ENCODE data around the gene HNRNPUL2. TPM values are rescaled to one million over a fixed set of nuclear protein-coding genes. Genes with fewer than 3 reads are reported as not detected.

HNRNPUL2 gene
- 9.6 and 16.4 TPM in 2 replicates for total RNA-seq

GRCh38 chr11:62727165-62727871, at the start of gene HNRNPUL2:
HNRNPUL2 (minus strand) TSS chr11:62727457; CDS start chr11:62727156, 301 bp downstream.

DNA sequence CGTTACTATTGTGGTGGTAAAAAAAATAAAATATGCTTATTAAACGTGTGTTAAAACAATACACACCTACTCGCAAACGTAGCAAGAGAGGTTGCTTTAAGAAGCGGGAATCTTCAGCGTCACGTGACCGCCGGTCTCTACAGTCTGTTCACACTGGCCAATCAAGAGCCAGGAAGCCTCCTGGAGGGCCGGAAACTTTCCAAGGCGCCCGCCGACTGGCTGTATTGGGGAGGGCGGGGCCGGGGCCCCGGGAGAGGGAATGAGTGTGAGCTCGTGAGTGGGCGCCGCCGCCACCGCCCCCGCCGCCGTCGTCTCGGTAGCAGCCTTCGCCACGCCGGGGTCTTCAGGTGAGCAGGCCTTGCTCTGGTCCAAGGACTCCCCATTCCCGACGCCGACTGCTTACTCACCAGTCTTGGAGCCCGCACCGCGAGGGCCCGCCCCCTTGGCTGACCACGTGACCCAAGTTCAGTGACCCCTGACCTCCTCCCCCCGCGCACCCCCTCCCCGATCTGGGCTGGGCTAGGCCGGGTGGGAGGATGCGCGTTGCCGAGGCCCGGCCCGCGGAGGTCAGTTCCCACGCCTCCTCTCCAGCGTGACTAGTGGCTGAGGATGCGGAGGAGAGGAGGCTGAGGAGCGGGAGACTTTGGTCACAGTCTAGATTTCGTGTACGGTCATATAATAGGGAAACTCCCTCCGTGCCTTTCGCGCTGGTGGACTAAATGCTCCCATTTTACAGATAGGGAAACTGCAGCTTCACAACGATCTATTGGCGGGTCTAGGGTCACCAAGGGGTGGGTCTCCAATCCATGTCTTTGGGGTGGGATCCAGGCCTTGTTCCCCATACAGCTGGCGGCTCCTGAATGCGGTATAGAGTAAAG, 44.1 kb upstream of the HNRNPUL2 start, which contains the start of gene TAF6L:
Gene TAF6L, plus strand, starts transcription at position 253 of the 878 bp plus-strand sequence. CDS start 4,388 bp downstream, outside the sequence.

DNA sequence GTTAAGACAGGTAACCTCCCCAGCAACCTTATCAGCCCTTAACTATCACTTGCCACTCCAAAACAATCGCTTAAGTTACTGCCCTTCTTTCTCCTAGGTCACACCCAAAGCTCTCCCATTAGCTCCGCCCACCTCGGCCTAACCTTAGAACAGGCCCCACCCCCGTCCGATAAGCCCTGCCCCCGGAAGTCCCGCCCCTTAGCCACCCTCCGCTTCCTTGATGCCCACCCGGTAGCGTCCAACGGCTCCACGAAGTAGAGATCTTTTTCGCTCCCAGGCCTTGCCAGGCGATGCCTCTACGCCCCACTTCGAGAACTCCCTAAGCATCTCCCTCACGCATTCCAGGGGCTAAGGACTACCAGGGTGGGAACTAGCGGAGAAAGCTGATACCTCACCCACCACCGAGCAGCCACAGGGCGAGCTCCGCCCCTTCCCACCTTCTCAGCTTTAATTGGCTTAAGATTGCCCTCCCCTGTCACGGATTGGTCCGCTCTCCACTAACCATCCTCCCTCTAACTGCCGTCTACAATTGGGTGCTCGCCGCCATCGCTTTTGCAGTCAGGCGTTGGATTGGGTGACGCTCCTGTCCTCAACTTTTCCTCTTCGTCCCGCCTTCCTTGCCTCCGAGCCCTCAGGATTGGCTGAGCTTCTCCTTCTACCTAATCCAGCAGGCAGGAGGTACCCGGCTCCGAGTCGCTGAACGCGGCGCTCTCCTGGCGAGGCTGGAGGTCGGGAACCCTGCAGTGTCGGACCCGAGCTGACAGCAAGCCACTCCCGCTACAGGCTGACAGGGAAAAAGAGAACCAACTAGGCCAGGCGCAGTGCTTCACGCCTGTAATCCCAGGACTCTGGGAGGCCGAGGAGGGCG, 26.7 kb upstream of the HNRNPUL2 start, which contains the start of gene ZBTB3:
Gene ZBTB3, minus strand, starts transcription at position 425 of the 868 bp plus-strand sequence. CDS start 496 bp downstream, outside the sequence.

GRCh38 chr11:62728171-62728988, 1.1 kb upstream of the HNRNPUL2 start, which contains the start of gene TTC9C:
TTC9C (plus strand) TSS chr11:62728486; CDS start chr11:62728849, 363 bp downstream.

GRCh38 chr11:62707277-62707861, 19.9 kb downstream of the HNRNPUL2 start, which contains the start of the genes BSCL2 and GNG3:
BSCL2 (minus strand) TSS chr11:62707424; CDS start chr11:62707195, 229 bp downstream.
GNG3 (plus strand) TSS chr11:62707676; CDS start chr11:62708296, 620 bp downstream.

GRCh38 chr11:62689421-62690183, 37.7 kb downstream of the HNRNPUL2 start, which contains the start of gene LRRN4CL:
LRRN4CL (minus strand) TSS chr11:62689530; CDS start chr11:62688508, 1,022 bp downstream.

DNA sequence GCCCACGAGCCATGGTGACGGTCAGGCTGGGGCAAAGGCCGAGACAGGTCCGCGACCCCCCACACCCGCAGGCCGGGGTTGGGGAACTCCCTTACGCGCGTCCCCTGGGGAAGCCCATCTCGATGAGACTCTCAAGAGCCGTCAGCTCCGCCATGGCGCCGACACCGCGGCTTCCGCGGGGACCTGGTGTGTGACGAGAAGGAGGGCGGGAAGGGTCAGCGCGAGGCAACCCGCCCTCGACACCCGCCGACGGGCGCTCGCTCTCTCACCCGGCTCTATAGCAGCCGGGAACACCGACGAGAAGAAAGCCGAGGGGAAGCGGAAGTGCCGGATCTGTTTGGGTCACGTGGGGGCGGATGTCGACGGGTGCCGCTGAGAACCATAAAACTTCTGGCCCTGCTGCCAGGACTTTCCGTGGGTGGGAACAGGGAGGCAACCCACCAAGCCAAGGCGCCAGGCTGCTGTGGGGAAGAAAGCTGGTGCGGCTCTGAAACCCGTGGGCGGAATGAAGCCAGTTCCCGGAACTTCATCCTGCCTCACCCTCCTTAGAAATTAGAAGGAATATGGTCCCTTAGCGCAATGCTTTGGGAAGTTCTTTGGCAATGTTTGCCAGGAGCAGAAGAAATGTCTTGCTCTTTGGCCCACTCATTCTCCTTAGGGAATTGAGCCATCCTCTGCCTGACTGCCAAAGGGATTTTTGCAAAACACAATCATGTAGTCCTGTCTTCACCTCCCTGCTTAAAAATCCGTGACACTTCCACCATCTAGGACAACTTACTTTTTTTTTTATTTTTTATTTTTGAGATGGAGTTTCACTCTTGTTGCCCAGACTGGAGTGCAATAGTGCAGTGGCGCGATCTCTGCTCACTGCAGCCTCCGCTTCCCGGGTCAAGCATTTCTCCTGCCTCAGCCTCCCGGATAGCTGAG, 48.2 kb downstream of the HNRNPUL2 start, which contains the start of gene UBXN1:
Gene UBXN1, minus strand, starts transcription at position 304 of the 927 bp plus-strand sequence. Its CDS starts 150 bp downstream, at position 154.

GRCh38 chr11:62671608-62672389, 55.5 kb downstream of the HNRNPUL2 start, which contains the start of the genes LBHD1 and UQCC3:
LBHD1 (minus strand) TSS chr11:62672267; CDS start chr11:62670031, 2,236 bp downstream.
UQCC3 (plus strand) TSS chr11:62671673; CDS start chr11:62671746, 73 bp downstream.

GRCh38 chr11:62665075-62665598, 62.1 kb downstream of the HNRNPUL2 start, which contains the start of the genes C11orf98 and CSKMT:
C11orf98 (minus strand) TSS chr11:62665210; CDS start chr11:62665169, 41 bp downstream.
CSKMT (plus strand) TSS chr11:62665312; CDS start chr11:62665880, 568 bp downstream.

Other genes starting within 250 kb of the HNRNPUL2 start
- 598 and 812 TPM in 2 replicates for gene AHNAK, start 180.7 kb downstream of the HNRNPUL2 start, total RNA-seq
- 1,010 and 1,304 TPM in 2 replicates for gene EEF1G, start 153.6 kb downstream of the HNRNPUL2 start, total RNA-seq
- 7.0 TPM in 2 replicates for gene TUT1, start 135.9 kb downstream of the HNRNPUL2 start, total RNA-seq
- gene MTA2, start 125.6 kb downstream of the HNRNPUL2 start, total RNA-seq = 97.1 and 125 TPM in 2 replicates
- 11.6 and 14.0 TPM in 2 replicates for gene EML3, start 114.7 kb downstream of the HNRNPUL2 start, total RNA-seq
- gene ROM1, start 114.2 kb downstream of the HNRNPUL2 start, total RNA-seq = 2.3 and 2.9 TPM in 2 replicates
- 34.3 and 50.9 TPM in 2 replicates for gene B3GAT3, start 105.5 kb downstream of the HNRNPUL2 start, total RNA-seq
- 315 and 475 TPM in 2 replicates for gene GANAB, start 80.8 kb downstream of the HNRNPUL2 start, total RNA-seq
- 22.9 and 24.5 TPM in 2 replicates for gene INTS5, start 74.2 kb downstream of the HNRNPUL2 start, total RNA-seq
- gene C11orf98, start 62.2 kb downstream of the HNRNPUL2 start, total RNA-seq = 24.6 and 35.6 TPM in 2 replicates
- gene CSKMT, start 62.1 kb downstream of the HNRNPUL2 start, total RNA-seq = 4.2 and 9.4 TPM in 2 replicates
- 12.0 and 12.6 TPM in 2 replicates for gene UQCC3, start 55.8 kb downstream of the HNRNPUL2 start, total RNA-seq
- gene LBHD1, start 55.2 kb downstream of the HNRNPUL2 start, total RNA-seq = 2.7 and 3.3 TPM in 2 replicates
- gene UBXN1, start 48.4 kb downstream of the HNRNPUL2 start, total RNA-seq = 99.4 and 126 TPM in 2 replicates
- gene LRRN4CL, start 37.9 kb downstream of the HNRNPUL2 start, total RNA-seq = 12.2 and 23.5 TPM in 2 replicates
- gene BSCL2, start 20.0 kb downstream of the HNRNPUL2 start, total RNA-seq = 37.4 and 39.5 TPM in 2 replicates
- not detected in 2 replicates for gene GNG3, start 19.8 kb downstream of the HNRNPUL2 start, total RNA-seq
- gene TTC9C, start 1.0 kb upstream of the HNRNPUL2 start, total RNA-seq = 30.0 and 35.2 TPM in 2 replicates
- gene ZBTB3, start 26.7 kb upstream of the HNRNPUL2 start, total RNA-seq = 14.5 and 15.6 TPM in 2 replicates
- gene POLR2G, start 34.1 kb upstream of the HNRNPUL2 start, total RNA-seq = 66.9 and 68.8 TPM in 2 replicates
- 29.2 and 30.7 TPM in 2 replicates for gene TAF6L, start 43.9 kb upstream of the HNRNPUL2 start, total RNA-seq
- gene TMEM179B, start 59.9 kb upstream of the HNRNPUL2 start, total RNA-seq = 19.0 and 25.5 TPM in 2 replicates
- 21.8 and 24.1 TPM in 2 replicates for gene TMEM223, start 64.5 kb upstream of the HNRNPUL2 start, total RNA-seq
- 26.4 and 28.4 TPM in 2 replicates for gene NXF1, start 78.0 kb upstream of the HNRNPUL2 start, total RNA-seq
- gene STX5, start 104.6 kb upstream of the HNRNPUL2 start, total RNA-seq = 42.4 and 52.6 TPM in 2 replicates
- not detected in 2 replicates for gene TEX54, start 105.4 kb upstream of the HNRNPUL2 start, total RNA-seq
- 48.4 and 68.5 TPM in 2 replicates for gene WDR74, start 112.1 kb upstream of the HNRNPUL2 start, total RNA-seq
- gene SLC3A2, start 153.4 kb upstream of the HNRNPUL2 start, total RNA-seq = 348 and 637 TPM in 2 replicates
- not detected in 2 replicates for gene CHRM1, start 193.9 kb upstream of the HNRNPUL2 start, total RNA-seq